Erythroblast (primary cell): ENCODE results near the gene PLEKHG1.

Experiments used
- GATA1 ChIP-seq: IDR thresholded peaks from 2 replicates; pipeline ENCODE4 v1.6.1; 2011; ENCODE audit warnings: low read depth, mild to moderate bottlenecking, control low read depth, low read length, moderate library complexity
- POLR2A ChIP-seq: IDR thresholded peaks from 2 replicates; pipeline ENCODE4 v1.6.1; 2011; ENCODE audit warnings: mild to moderate bottlenecking, low read length

DNA sequence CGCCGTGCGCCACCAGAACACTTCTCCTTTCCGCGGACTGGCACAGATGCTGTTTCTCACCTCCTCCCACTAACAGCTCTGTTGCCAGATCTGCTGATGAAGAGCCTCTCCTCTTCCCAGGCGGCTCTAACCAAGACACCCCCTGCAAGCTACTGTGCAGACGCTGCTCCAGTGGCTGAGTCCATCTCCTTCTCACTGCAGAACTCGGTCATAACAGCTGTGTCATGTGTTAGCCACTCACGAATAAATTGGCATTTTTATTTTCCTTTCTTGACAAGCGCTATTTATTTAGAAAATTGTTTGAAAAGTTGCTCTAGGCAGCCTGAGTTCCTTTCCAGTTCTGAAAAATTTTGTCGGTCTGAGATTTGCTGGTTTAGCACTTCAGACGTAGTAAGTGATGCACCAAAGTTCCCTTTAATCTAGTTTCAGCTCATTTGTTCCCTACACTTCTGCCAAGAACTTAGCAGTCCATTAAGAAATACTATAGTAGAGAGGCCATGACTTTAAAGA lies 12.8 kb upstream of the PLEKHG1 start:
- TF ChIP-seq POLR2A (no peak), GATA1 (no peak)
